Pancreas (tissue), 10 donors: ENCODE results near the gene GALT. TPM values are rescaled to one million over a fixed set of nuclear protein-coding genes. Genes with fewer than 3 reads are reported as not detected.
A peak's percentile ranks its signal among the peaks of the same experiment; 100 is the strongest.

ENCODE experiments used
- ATAC-seq, 4 donors: fragments of 200-7000 bp; cut with Tn5 transposase; one replicate each; pipeline versions ENCODE4 v1.8.0 to v1.9.1; 2020; ENCODE audit warnings: mild to moderate bottlenecking in 4 of 4, moderate library complexity in 4 of 4
- DNase-seq, 6 donors: peaks; one replicate each; pipeline ENCODE4 v3.0.0-alpha.2; 2020
- FAIRE-seq: peaks from 2 replicates; lab custom pipeline; 2012; peaks lifted over from hg19 to GRCh38; lab: Jason Lieb, UNC
- H3K27ac ChIP-seq, 4 donors: fragments of 200-600 bp; sonication (generic); 1 replicate in 3 of 4; 2 replicates in 1 of 4; pipeline versions ENCODE4 v1.5.0 to v1.8.0; 2020
- H3K27me3 ChIP-seq, 4 donors: fragments of 200-600 bp; one replicate each; pipeline ENCODE4 v1.8.0; 2021
- H3K36me3 ChIP-seq, 3 donors: fragments of 200-600 bp; sonication (generic) in 1 of 3; one replicate each; pipeline versions ENCODE4 v1.5.0 to v1.8.0; 2020 to 2021
- H3K4me1 ChIP-seq, 3 donors: fragments of 200-600 bp; one replicate each; pipeline ENCODE4 v1.8.0; 2021
- H3K4me3 ChIP-seq, 4 donors: fragments of 200-600 bp; sonication (generic) in 2 of 4; one replicate each; pipeline versions ENCODE4 v1.5.0 to v1.8.0; 2020 to 2021
- H3K9me3 ChIP-seq, 4 donors: fragments of 200-600 bp; one replicate each; pipeline ENCODE4 v1.8.0; 2021
- WGBS, 2 donors: extraction: QIAGEN DNeasy Blood & Tissue Kit; methylation state at CpG; one replicate each; pipeline ENCODE4 v1.1.7; 2013; 5-methylcytosine and 5-hydroxymethylcytosine counted together
- intact Hi-C, 3 donors: fragments of 100-400 bp; cut with DNase I; formaldehyde crosslinking; loops; one replicate each; pipeline versions ENCODE4 v1.11.1 to v1.14.2; 2022
- polyA plus RNA-seq, 2 donors: library from polyadenylated mRNA; stranded (reverse); fragments of 200-250 nt; gene quantifications; one replicate each; pipeline ENCODE4 v1.2.3, GENCODE V29; 2013
- total RNA-seq, 6 donors: library from RNA; stranded (reverse); fragmentation: NEBNext Ultra II Directional in 4 of 6; extraction: Animal tissue kit (Norgen Biotek cat#: 25700) in 4 of 6; gene quantifications; one replicate each; pipeline versions ENCODE4 v1.2.1 to v1.2.4, GENCODE V29; 2021 to 2023
- TF ChIP-seq, protein P1 (sequence below), 4 donors: fragments of 200-600 bp; sonication (generic) in 3 of 4; IDR thresholded peaks; one replicate each; pipeline versions ENCODE4 v1.5.0 to v1.8.0; 2021; ENCODE audit warnings: antibody characterized with exemption in 4 of 4
- donor health status: healthy with polysubstance abuse.
- donor health status: DM: no; HTN: no; CAD: no; lungs with moderate emphysema.
- donor health status: DM: no; HTN: no; CAD: no.
- donor health status: control.
- donor health status: control.
- donor health status: Bipolar disorder and iron deficiency.
- donor health status: DM: yes; HTN: yes; CAD: no.
- donor health status: DM: no; HTN: no; CAD: no.
- donor health status: DM: no; HTN: no; CAD: no.
- donor health status: DM: yes; HTN: yes; CAD: no.

GALT gene
- total and polyA plus RNA-seq, 8 donors = 11.0 to 60.5 (median 21.1) TPM

DNA sequence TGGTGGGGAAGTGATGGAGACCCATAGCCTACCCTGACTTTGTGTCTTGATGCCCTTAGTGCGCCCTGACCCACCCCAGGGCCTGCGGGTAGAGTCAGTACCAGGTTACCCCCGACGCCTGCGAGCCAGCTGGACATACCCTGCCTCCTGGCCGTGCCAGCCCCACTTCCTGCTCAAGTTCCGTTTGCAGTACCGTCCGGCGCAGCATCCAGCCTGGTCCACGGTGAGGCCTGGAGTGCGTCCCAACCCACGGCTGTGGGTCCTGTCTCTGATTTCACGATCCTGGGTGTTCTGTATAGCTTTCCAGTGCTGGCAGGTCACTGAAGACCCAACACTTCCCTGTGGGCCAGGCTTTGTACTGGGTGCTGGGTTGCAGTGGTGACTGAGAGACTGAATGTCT is 12.0 kb downstream of the GALT start:
- Histone ChIP-seq H3K4me3 (no peak overlapping the region), H3K36me3 (no peaks in the 10 kb centered on the region), H3K27ac (no peak overlapping the region), H3K27me3 (no peaks in the 10 kb centered on the region), H3K4me1 (peaks cover 5 to 15% (median 9%) of the 10 kb centered on the region in 3 donors), H3K9me3 (no peaks in the 10 kb centered on the region)
- ATAC-seq = no peak
- no peak for FAIRE-seq
- TF ChIP-seq, protein P1, sequence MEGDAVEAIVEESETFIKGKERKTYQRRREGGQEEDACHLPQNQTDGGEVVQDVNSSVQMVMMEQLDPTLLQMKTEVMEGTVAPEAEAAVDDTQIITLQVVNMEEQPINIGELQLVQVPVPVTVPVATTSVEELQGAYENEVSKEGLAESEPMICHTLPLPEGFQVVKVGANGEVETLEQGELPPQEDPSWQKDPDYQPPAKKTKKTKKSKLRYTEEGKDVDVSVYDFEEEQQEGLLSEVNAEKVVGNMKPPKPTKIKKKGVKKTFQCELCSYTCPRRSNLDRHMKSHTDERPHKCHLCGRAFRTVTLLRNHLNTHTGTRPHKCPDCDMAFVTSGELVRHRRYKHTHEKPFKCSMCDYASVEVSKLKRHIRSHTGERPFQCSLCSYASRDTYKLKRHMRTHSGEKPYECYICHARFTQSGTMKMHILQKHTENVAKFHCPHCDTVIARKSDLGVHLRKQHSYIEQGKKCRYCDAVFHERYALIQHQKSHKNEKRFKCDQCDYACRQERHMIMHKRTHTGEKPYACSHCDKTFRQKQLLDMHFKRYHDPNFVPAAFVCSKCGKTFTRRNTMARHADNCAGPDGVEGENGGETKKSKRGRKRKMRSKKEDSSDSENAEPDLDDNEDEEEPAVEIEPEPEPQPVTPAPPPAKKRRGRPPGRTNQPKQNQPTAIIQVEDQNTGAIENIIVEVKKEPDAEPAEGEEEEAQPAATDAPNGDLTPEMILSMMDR (IDR thresholded peaks at IDR 0.05) = no peak
- DNase-seq = no peak
- intact Hi-C loops = no loop called here
- 87 to 91% methylated on average over 14 of the region's 14 CpGs for WGBS, 2 donors

DNA sequence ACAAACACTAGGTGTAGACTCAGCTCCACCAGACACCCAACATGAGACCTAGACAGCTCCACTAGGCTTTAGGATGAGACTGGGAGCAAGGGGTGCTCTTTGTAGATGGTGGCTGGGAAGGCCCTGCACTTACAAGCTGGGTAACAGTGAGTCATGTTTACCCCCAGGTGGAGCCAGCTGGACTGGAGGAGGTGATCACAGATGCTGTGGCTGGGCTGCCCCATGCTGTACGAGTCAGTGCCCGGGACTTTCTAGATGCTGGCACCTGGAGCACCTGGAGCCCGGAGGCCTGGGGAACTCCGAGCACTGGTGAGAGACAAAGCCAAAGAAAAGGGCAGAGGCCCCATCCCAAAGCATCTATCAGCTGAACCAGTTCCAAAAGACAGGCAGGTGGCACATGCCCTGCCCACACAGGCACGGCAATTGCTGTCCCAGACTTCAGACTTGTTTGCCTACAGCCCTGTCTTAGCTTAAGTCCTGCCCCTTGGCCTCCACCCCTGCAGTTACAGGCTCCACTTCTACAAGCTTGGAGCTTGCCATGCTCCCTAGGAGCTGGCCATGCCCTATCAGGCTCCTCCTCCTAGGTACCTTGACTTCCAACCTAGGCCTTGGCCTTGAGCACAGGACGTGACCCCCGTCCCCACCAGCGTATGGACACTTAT is 13.2 kb downstream of the GALT start:
- Histone ChIP-seq H3K36me3 (no peaks in the 10 kb centered on the region), H3K4me3 (no peak overlapping the region), H3K27me3 (no peaks in the 10 kb centered on the region), H3K4me1 (peaks cover 5 to 7% (median 5%) of the 10 kb centered on the region in 3 donors), H3K9me3 (no peaks in the 10 kb centered on the region), H3K27ac (no peak overlapping the region)
- intact Hi-C loops = no loop called here
- peak in 2 of 6 donors; percentile 58 to 74 for DNase-seq
- 68 to 73% methylated on average over 8 of the region's 8 CpGs for WGBS, 2 donors
- FAIRE-seq = no peak
- peak in 2 of 4 donors; percentile 4 to 44 for ATAC-seq
- TF ChIP-seq, protein P1 (IDR thresholded peaks at IDR 0.05) = no peak

DNA sequence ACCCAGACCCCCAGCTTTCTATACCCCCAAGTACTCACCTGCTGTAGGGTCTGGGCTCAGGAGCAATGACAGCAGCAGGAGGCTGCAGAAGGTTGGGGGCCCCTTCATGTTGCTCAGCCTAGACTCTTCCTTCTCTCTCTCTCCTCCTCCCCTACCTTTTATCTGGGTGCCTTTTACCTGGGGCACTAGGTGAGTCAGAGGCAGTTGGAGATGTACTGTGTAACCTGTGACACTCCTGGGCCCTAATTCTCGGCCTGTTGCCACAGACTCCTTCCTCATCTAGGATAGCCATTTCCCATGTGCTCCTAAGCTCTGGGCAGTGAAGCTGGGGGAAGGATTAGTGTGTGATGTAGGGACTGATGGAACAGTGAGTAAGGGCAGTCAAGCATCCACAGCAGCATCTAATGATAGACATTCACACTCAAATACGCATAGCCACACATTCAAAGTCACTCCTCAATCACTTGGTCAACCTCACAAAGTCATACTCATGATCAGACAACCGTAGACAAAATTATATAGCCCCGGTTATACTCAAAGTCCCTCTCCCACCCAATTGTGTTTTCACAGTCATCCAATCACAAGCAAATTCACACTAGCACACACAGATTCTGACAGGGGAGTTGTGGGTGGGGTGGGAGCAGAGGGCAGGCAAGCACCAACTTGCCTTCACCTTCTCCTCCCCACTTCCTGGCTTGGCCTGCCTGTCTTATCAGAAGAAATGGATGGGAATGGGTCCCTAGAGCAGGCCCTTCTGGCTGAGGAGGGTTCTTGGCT is 16.2 kb downstream of the GALT start, which contains the start of gene CCL27:
TSS of gene CCL27 (minus strand) at position 132 of the 777 bp plus-strand sequence. CDS start at position 108, 24 bp downstream.
- ATAC-seq = no peak
- 87 to 98% methylated on average over 4 of the region's 4 CpGs for WGBS, 2 donors
- no peaks in the 10 kb centered on the region for H3K4me1 ChIP-seq
- H3K4me3 ChIP-seq = no peak within 1 kb of the TSS
- H3K9me3 ChIP-seq = no peaks in the 10 kb centered on the region
- TF ChIP-seq, protein P1 (IDR thresholded peaks at IDR 0.05) = no peak
- H3K27me3 ChIP-seq = no peaks in the 10 kb centered on the region
- no peak within 1 kb of the TSS for H3K27ac ChIP-seq
- no peaks in the 10 kb centered on the region for H3K36me3 ChIP-seq
- DNase-seq = no peak
- no peak for FAIRE-seq
- intact Hi-C loops = no loop called here

DNA sequence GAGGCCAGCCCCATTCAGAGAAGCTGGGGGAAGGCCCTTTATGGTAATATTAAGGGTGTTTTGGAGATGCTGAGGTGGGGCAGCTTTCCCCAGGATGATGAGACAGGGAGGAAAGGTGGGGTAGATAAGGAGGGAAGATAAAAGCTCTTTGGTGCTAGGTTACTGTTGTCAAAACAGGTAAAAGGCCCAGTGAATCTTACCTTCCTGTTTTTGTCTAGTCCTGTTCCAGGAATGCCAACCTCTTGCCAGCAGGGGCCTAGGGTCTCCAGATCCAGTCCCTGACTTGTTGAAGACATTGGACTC is 16.8 kb downstream of the GALT start:
- no peak for ATAC-seq
- no peak overlapping the region for H3K27ac ChIP-seq
- intact Hi-C loops = no loop called here
- no peak for FAIRE-seq
- no peaks in the 10 kb centered on the region for H3K9me3 ChIP-seq
- TF ChIP-seq, protein P1 (IDR thresholded peaks at IDR 0.05) = no peak
- no peaks in the 10 kb centered on the region for H3K4me1 ChIP-seq
- H3K36me3 ChIP-seq = no peaks in the 10 kb centered on the region
- no peak overlapping the region for H3K4me3 ChIP-seq
- H3K27me3 ChIP-seq = no peaks in the 10 kb centered on the region
- DNase-seq = no peak
